ENCODE data around the gene IPPK. TPM values are rescaled to one million over a fixed set of nuclear protein-coding genes. Genes with fewer than 3 reads are reported as not detected.

IPPK gene
- total RNA-seq, 3 donors from 2014 or later = 6.8 to 9.0 (median 7.7) TPM

GRCh38 chr9:92614763-92615461, 55.0 kb downstream of the IPPK start:
- Histone ChIP-seq H3K9me3 (no peaks in the 10 kb centered on the region), H3K4me3 (no peak overlapping the region), H3K36me3 (ENCODE audit: low read depth) (no peaks in the 10 kb centered on the region), H3K4me1 (ENCODE audit: low read depth) (no peaks in the 10 kb centered on the region)
- intact Hi-C loops (cut with DNase I, micrococcal nuclease) = no loop called here
- TF ChIP-seq CTCF (IDR thresholded peaks at IDR 0.05) = no peak
- ATAC-seq (no peak), DNase-seq (no peak)

GRCh38 chr9:92614123-92614510, 55.8 kb downstream of the IPPK start:
- no peak for DNase-seq
- no peaks in the 10 kb centered on the region for H3K4me1 ChIP-seq (ENCODE audit: low read depth)
- no peak overlapping the region for H3K4me3 ChIP-seq
- TF ChIP-seq CTCF (IDR thresholded peaks at IDR 0.05) = no peak
- ATAC-seq = no peak
- intact Hi-C loops (cut with DNase I, micrococcal nuclease) = no loop called here
- H3K36me3 ChIP-seq (ENCODE audit: low read depth) = no peaks in the 10 kb centered on the region
- no peaks in the 10 kb centered on the region for H3K9me3 ChIP-seq

- no peak for TF ChIP-seq CTCF (IDR thresholded peaks at IDR 0.05)
- no peak for ATAC-seq
- H3K4me3 ChIP-seq = no peak overlapping the region
- H3K36me3 ChIP-seq (ENCODE audit: low read depth) = no peaks in the 10 kb centered on the region
- no peaks in the 10 kb centered on the region for H3K4me1 ChIP-seq (ENCODE audit: low read depth)
- H3K9me3 ChIP-seq = no peaks in the 10 kb centered on the region
- intact Hi-C loops (cut with DNase I, micrococcal nuclease) = no loop called here
- DNase-seq = no peak
These were observed 56.4 kb downstream of the IPPK start for GRCh38 chr9:92613268-92614122.

GRCh38 chr9:92612816-92613215, 57.1 kb downstream of the IPPK start:
- Histone ChIP-seq H3K36me3 (ENCODE audit: low read depth) (no peaks in the 10 kb centered on the region), H3K4me3 (no peak overlapping the region), H3K9me3 (no peaks in the 10 kb centered on the region), H3K4me1 (ENCODE audit: low read depth) (no peaks in the 10 kb centered on the region)
- no peak for DNase-seq
- intact Hi-C loops (cut with DNase I, micrococcal nuclease) = no loop called here
- no peak for TF ChIP-seq CTCF (IDR thresholded peaks at IDR 0.05)
- no peak for ATAC-seq

GRCh38 chr9:92612292-92612691, 57.6 kb downstream of the IPPK start:
- no peaks in the 10 kb centered on the region for H3K36me3 ChIP-seq (ENCODE audit: low read depth)
- no peak overlapping the region for H3K4me3 ChIP-seq
- no peaks in the 10 kb centered on the region for H3K4me1 ChIP-seq (ENCODE audit: low read depth)
- DNase-seq (no peak), ATAC-seq (no peak)
- H3K9me3 ChIP-seq = no peaks in the 10 kb centered on the region
- intact Hi-C loops (cut with DNase I, micrococcal nuclease) = no loop called here
- no peak for TF ChIP-seq CTCF (IDR thresholded peaks at IDR 0.05)
